OCI-M2 (cell line): Measurements from ENCODE around the gene B4GAT1.
"Not testable (repeated sequence)": the region's sequence is repeated elsewhere in the genome, so short reads cannot be mapped to it uniquely, and the experiment has no call there.

Source experiments
- DNase-seq: peaks from one replicate; lab custom pipeline; 2025; ENCODE audit not compliant: unreplicated experiment; lab: John Stamatoyannopoulos, UW

B4GAT1 gene

GRCh38 chr11:66311965-66312548 is 35.4 kb downstream of the B4GAT1 start:
- DNase-seq: peak; percentile 72

GRCh38 chr11:66311470-66311964 is 35.9 kb downstream of the B4GAT1 start:
- DNase-seq: no peak

GRCh38 chr11:66310803-66311440 is 36.5 kb downstream of the B4GAT1 start:
- DNase-seq: not testable (repeated sequence)

GRCh38 chr11:66310324-66310723 is 37.1 kb downstream of the B4GAT1 start:
- no peak for DNase-seq

GRCh38 chr11:66309475-66309874 is 38.0 kb downstream of the B4GAT1 start:
- DNase-seq: no peak

- no peak for DNase-seq
These were observed 44.8 kb downstream of the B4GAT1 start for GRCh38 chr11:66302656-66303055.

GRCh38 chr11:66299186-66299585 is 48.2 kb downstream of the B4GAT1 start:
- no peak for DNase-seq

- no peak for DNase-seq
These were observed 49.8 kb downstream of the B4GAT1 start for GRCh38 chr11:66297610-66298009.
